HG03571 (cell line): ENCODE results near the gene DDAH2.

Experiments used
- ATAC-seq: cut with Tn5 transposase; IDR thresholded peaks from one replicate; pipeline ENCODE4 v1.9.1; 2021; ENCODE audit not compliant: unreplicated experiment

Gene DDAH2

DNA sequence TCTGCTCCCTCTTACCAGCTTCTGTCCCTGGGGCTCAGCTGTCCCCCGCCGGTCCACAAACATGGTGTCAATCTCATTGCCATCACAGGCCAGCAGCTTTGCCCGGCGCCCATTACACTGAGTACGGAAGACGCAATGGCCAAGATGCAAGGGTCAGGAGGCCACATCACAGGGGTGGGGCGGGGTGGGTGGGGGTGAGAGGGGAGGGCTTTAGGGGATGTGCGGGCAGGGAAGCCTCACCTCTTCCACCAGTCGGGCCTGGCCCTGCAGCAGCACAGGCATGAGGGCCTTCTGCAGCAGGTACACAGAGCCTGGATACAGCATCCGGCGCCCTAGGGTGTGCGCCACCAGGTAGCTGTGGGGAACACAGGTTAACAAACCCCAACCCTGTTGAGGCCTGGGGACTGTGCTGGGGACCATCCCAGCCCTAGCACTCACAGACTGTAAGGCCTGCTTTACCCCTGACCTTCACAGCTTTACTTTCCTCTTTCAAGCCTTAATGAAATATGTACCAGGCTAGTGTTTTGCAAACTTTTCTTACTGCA lies 37.5 kb downstream of the DDAH2 start:
- no peak for ATAC-seq

DNA sequence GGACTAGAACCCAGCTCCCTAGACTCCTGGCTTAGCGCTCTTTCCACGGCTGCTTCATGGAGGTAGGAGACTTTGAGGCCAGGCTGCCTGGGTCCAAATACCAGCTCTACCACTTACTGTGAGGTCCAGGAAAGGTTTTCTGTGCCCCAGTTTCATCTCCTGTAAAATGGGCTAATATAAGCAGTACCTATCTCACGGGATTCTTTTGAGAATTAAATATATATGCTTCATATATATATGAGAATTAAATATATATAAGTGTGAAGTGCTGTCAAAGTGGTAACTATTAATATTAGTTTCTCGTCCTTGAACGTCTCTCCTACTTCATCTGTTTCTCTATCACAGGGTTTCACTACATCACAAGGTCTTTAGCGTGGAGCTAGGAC lies 38.0 kb downstream of the DDAH2 start:
- ATAC-seq: no peak

DNA sequence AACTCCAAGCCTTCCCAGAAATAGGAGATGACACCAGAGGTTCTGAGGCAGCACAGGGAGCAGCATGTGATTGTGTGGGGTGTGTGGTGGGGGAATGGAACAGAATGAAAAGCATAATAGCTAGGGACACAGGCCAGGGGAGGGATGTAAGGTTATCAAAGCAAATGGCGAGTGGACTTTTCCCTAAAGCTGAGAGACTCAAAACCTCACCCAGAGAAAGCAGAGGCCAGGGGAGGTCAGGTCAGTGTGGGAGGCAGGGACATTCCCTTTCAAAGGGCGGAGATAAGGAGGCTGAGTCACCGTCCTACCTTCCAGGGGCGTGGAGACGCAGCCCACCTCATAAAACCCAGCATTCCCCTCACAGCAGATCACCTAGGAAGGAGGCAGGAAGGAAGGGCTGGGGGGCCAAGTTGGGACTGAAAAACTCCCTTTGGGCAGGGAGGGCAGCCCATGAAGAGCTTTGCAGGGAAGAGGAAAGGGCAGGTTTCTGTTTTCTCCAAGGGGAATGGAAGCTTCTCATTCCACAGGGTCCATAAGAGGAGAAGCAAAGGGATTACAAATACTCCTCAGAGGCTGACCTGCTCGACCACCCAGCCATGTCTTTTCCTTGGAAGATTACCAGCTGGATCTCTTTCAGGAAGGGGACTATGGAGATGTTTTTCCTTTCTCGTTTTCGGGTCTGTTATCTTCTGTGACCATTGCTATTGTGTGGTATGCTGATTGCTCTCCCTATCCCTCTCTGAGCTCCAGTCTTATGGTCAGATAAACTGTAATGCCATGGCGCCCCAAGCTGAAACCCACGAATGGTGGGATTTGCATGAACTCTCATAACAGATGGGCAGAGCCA lies 38.6 kb downstream of the DDAH2 start:
- no peak for ATAC-seq

DNA sequence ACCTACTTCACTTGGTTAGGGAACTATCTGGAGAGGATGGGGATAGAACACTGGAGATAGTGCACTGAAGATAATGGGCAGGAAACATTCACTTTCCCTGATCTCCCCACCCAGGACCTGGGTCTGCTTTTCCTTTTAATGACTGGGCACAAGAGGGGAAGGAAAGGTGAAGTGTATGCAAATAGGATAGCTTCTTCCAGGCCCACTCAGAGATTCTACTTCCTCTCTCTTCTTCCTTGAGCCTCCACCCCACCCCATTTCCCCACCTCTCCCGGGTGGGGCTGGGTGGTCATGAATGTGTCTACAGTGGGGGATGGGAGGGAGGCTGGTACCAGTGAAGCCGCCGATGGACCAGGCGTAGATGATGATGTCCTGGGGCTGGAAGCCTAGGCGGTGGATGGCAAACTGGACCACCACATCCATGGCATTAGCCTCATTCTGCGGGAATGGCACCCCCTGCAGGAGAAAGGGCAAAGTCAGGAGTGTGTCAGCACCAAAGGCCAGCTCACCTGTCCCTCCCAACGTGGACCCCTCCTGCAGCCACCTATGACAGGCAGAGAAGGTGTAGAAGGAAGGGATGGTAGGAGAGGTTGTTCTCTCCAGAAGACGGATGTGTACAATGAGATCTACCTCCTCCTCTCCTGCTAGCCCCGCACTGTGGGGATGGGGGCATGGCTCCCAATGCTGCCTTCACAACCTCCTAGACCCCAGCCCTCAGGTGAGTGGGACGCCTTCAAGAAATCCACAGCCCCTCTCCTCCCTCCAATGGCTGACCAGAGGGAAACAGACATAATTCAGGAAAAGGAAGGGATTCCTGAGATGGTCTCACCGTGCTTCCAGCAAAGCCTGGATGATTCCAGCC lies 39.6 kb downstream of the DDAH2 start:
- ATAC-seq: no peak

DNA sequence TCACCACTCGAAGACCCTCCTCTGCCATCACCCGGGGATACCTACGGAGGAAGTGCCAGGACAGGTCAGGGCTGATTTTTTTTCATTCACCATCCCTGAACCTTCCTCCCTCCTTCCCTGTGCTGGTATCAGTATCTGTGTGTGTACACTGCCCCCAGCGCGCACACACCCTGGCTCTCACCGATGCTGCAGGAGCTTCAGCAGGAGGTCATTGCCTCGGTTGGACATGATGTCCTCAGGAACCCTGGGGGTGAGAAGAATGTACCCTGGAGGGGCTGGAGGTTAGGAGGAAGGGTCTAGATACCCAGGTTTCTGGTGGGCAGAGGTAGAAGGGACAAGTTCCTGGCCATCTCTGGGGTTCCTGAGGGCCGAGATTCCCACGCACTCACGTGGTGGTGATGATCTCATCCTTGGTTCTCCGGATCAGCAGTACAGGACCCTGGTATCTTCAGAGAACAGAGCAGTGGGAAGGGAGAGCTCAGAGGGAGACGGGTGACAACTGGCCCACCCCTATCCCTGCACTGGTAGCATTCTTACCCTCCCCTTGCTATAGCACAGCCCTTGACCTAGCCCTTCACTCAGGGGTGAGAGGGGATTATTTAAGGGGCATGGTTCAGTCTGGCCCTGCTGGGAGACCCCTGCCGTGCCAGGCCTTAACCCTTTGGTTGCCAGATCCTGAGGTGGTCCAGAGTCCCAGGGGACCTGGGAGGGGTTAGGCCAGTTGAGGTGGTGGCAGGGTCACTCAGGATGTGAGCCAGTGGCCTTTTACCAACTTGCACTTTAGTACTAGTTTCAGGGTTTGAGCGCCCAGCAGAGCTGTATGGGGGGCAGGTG lies 41.0 kb downstream of the DDAH2 start:
- no peak for ATAC-seq

DNA sequence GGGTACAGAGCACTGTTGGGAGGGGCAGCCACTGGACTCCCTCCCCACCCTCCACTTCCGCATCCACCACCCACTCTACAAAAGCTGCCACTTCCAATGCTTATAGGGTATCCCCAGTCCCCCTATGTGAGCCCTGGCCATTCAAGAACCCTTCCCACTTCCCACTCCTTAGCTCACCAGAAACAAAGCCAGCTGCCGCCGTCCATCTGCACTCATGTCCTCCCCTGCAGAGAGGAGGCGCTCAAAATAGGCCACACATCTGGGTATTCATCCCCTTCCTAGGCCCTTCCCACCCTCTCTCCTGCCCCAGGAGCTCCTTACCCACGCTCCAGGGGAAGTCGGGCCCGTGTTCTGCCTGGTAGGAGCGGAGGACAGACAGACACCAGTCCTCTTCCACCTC lies 41.8 kb downstream of the DDAH2 start:
- no peak for ATAC-seq

DNA sequence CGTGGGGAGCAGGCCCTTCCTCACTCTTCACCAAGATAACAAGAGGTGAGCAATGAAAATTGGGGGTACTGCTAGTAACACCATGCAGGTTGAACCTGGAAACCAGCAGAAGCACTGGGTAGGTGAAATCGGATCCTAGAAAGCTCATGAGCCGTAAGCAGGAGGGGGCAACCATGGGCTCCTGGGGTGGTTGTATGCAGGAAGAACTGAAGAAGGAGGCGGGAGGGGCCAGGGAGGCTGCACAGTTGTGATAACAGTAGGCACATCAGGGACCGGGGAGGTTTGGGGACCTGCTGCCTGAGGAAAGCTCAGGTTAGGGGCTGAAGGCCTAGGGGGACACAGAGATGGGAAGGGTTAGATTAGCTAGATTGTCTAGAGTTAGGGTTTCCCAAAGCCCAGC lies 42.6 kb downstream of the DDAH2 start:
- ATAC-seq: no peak

DNA sequence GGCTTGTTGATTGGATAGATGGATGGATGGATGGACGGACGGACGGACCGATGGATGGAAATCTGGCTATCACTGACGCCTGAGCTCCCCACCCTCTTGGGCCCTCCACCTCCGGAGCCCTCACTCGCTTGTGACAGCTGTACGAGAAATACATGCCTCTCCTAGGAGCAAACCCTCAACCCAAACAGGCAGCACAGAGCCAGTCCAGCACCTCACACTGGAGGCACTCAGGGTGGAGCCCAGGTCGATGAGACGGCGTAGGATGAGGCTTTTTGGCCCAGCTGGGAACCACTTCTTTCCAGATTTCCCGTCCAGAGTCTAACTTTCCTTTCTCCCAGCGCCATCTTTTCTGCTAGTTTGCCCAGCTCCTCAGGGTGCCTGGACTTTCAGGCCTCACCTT lies 45.5 kb downstream of the DDAH2 start:
- ATAC-seq: no peak

DNA sequence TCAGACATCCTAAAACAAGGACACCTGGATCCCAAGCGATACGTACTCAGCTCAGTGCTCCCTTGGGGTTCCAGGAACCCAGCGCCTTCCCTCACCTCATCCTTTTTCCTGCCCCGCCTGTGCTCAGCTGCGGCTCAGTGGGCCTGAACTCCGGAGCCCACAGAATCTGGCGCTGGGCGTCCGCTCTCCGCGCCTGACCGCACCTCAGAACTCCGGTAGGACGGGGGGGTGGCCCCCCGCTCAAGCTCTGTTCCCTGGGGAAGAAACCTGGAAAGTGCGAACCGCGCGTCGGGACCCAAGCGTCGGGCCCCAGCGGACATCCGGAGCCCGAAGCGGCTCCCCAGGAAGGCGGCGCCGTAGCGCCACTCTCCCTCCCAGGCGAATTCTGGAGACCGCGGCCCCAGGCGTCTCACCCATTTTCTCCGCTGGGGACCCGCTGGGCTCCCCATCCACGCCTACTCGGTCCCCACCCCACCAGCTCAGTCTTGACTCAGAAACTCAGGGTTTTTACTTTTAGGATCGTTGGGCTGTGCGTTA lies 47.9 kb downstream of the DDAH2 start:
- no peak for ATAC-seq

DNA sequence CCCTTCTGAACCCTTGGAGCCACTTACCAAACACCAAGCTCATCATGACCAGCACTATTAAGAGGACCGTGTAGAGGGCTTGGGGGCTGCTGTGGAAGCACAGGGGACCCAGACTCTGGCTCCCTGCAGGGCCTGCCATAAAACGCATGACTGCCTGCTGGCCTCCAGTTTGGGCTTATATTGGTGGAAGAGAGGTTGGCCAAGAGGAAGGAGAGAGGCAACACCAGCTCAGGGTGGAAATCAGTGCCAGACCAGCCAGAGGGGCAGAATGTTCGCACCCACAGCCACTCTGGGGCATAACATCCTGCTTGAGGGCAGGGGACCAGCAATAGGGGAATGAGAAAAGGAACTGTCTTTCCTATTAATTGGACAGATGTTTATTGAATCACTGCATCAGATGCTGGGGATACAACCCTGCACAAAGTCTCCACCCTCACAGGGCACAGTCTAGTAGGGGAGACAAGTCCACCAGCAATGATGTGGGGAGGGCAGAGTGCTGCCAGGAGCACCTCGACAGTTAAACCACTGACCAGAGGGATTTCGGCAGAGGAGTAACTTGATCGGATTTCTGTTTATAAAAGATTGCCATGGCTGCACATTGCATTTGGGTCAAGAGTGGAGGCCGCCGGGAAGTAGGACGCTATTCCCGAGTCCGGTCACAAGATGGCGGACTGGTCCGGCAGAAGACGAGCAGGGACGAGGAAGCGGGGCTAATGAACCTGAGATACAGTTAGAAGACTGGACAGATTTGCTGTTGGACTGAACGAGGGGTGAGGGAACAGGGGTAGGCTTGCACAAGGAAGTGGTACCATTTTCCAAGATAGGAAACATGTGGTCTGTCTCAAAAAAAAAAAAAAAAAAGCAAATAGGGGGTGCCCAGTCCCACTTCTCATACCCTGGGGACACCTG lies 48.6 kb downstream of the DDAH2 start, which contains the start of gene LY6G5C:
Gene LY6G5C, minus strand, starts transcription at position 842 of the 909 bp plus-strand sequence. Its CDS starts 694 bp downstream, at position 148.
- no peak for ATAC-seq

DNA sequence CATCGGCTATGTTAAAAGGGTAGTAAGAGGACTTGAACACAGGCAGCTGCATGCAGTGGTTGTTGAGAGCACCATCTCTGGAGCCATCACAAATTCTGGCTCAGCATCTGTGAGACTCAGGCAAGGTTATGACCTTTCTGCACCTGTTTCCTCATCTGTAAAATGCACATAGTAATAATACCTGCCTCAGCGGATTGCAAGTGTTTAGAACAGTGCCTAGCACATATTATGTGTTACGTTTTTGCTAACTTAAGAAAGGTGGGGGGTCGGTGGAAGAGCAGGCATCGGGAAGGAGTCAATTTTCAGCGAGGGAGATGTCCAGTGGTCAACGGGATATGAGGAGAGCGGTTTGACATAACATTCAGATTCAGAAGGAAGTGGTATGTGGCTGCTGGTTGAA lies 51.1 kb downstream of the DDAH2 start:
- ATAC-seq: no peak
